Spleen (tissue), 11 donors: Measurements from ENCODE around the gene SHISAL2A. TPM values are rescaled to one million over a fixed set of nuclear protein-coding genes. Genes with fewer than 3 reads are reported as not detected.
A peak's percentile ranks its signal among the peaks of the same experiment; 100 is the strongest.

Experiments used
- DNase-seq: peaks from one replicate; pipeline ENCODE4 v3.0.0-alpha.2; 2020
- H3K27ac ChIP-seq, 8 donors: fragments of 200-600 bp; sonication (generic) in 7 of 8; 1 replicate in 4 of 8; 2 replicates in 4 of 8; pipeline versions ENCODE4 v1.5.0 to v1.8.0; 2016 to 2021; ENCODE audit warnings: inconsistent platforms in 4 of 8, mild to moderate bottlenecking in 4 of 8, moderate library complexity in 1 of 8
- H3K27me3 ChIP-seq, 7 donors: fragments of 200-600 bp; sonication (generic) in 6 of 7; replicated peaks in 1 of 7; 1 replicate in 4 of 7; 2 replicates in 3 of 7; pipeline versions ENCODE4 v1.5.0 to v1.8.0; 2016 to 2021; ENCODE audit warnings: inconsistent platforms in 3 of 7, mild to moderate bottlenecking in 1 of 7
- H3K36me3 ChIP-seq, 6 donors: fragments of 200-600 bp; sonication (generic) in 5 of 6; 1 replicate in 4 of 6; 2 replicates in 2 of 6; pipeline versions ENCODE4 v1.5.0 to v1.8.0; 2016 to 2021; ENCODE audit warnings: inconsistent platforms in 2 of 6
- H3K4me1 ChIP-seq, 6 donors: fragments of 200-600 bp; sonication (generic) in 5 of 6; 1 replicate in 3 of 6; 2 replicates in 3 of 6; pipeline versions ENCODE4 v1.5.0 to v1.8.0; 2016 to 2021; ENCODE audit warnings: inconsistent platforms in 3 of 6
- H3K4me3 ChIP-seq, 8 donors: fragments of 200-600 bp; sonication (generic) in 7 of 8; 1 replicate in 4 of 8; 2 replicates in 4 of 8; pipeline versions ENCODE4 v1.5.0 to v1.8.0; 2016 to 2021; ENCODE audit warnings: inconsistent platforms in 4 of 8, mild to moderate bottlenecking in 4 of 8, moderate library complexity in 2 of 8
- H3K9me3 ChIP-seq, 8 donors: fragments of 200-600 bp; sonication (generic) in 7 of 8; 1 replicate in 4 of 8; 2 replicates in 4 of 8; pipeline versions ENCODE4 v1.5.0 to v1.8.0; 2016 to 2021; ENCODE audit warnings: inconsistent platforms in 4 of 8
- CTCF ChIP-seq, 11 experiments: fragments of 200-600 bp in 7 of 11; fragments of 450-650 bp in 4 of 11; sonication (generic) in 4 of 11; IDR thresholded peaks in 8 of 11; conservative IDR thresholded peaks in 3 of 11; 1 replicate in 7 of 11; 2 replicates in 4 of 11; pipeline versions ENCODE4 v1.4.0 to v1.8.0; 2016 to 2021; ENCODE audit warnings: antibody characterized with exemption in 11 of 11, inconsistent platforms in 4 of 11, mild to moderate bottlenecking in 1 of 11
- POLR2A ChIP-seq, 3 donors: fragments of 450-650 bp; IDR thresholded peaks; one replicate each; pipeline ENCODE4 v1.5.1; 2017; ENCODE audit warnings: antibody characterized with exemption in 3 of 3, mild to moderate bottlenecking in 1 of 3
- POLR2AphosphoS5 ChIP-seq, 3 donors: sonication (generic); formaldehyde crosslinking; IDR thresholded peaks; one replicate each; pipeline ENCODE4 v1.5.1; 2017; ENCODE audit warnings: antibody characterized with exemption in 3 of 3
- WGBS, 5 donors: extraction: QIAGEN DNeasy Blood & Tissue Kit in 3 of 5; methylation state at CpG; one replicate each; pipeline versions ENCODE4 v1.1.5 to v1.1.7; 2013 to 2018; 5-methylcytosine and 5-hydroxymethylcytosine counted together
- intact Hi-C: fragments of 100-400 bp; cut with DNase I; formaldehyde crosslinking; loops from one replicate; pipeline ENCODE4 v1.15.0; 2023; ENCODE audit warnings: low total_unique reads
- polyA plus RNA-seq, 3 donors: library from polyadenylated mRNA; stranded (reverse); fragments of 200-250 nt; gene quantifications; one replicate each; pipeline ENCODE4 v1.2.1, GENCODE V29; 2013
- total RNA-seq, 7 donors: library from RNA; depleted of rRNA in 3 of 7; stranded (reverse); fragments of >200 nt in 3 of 7; fragmentation: NEBNext Ultra II Directional in 4 of 7; extraction: Animal tissue kit (Norgen Biotek cat#: 25700) in 4 of 7; gene quantifications; one replicate each; pipeline versions ENCODE4 v1.1.0 to v1.2.1, GENCODE V29; 2016 to 2021
- donor health status: healthy with polysubstance abuse.
- donor health status: DM: no; HTN: no; CAD: no; lungs with moderate emphysema.
- donor health status: DM: no; HTN: no; CAD: no.
- donor health status: Bipolar disorder and iron deficiency.
- donor health status: healthy.
- donor health status: DM: no; HTN: no; CAD: no.
- donor health status: DM: yes; HTN: yes; CAD: no.

The SHISAL2A gene
- total and polyA plus RNA-seq, 10 donors: 9.2 to 23.6 (median 16.1) TPM

GRCh38 chr1:52601519-52601918 lies 31.4 kb upstream of the SHISAL2A start:
- WGBS, 5 donors: 78 to 93% (median 86%) methylated on average over 3 of the region's 3 CpGs
- DNase-seq: no peak
- H3K4me3 ChIP-seq: peak overlapping the region in 6 of 8 donors; percentile 41 to 78 (median 51)

DNA sequence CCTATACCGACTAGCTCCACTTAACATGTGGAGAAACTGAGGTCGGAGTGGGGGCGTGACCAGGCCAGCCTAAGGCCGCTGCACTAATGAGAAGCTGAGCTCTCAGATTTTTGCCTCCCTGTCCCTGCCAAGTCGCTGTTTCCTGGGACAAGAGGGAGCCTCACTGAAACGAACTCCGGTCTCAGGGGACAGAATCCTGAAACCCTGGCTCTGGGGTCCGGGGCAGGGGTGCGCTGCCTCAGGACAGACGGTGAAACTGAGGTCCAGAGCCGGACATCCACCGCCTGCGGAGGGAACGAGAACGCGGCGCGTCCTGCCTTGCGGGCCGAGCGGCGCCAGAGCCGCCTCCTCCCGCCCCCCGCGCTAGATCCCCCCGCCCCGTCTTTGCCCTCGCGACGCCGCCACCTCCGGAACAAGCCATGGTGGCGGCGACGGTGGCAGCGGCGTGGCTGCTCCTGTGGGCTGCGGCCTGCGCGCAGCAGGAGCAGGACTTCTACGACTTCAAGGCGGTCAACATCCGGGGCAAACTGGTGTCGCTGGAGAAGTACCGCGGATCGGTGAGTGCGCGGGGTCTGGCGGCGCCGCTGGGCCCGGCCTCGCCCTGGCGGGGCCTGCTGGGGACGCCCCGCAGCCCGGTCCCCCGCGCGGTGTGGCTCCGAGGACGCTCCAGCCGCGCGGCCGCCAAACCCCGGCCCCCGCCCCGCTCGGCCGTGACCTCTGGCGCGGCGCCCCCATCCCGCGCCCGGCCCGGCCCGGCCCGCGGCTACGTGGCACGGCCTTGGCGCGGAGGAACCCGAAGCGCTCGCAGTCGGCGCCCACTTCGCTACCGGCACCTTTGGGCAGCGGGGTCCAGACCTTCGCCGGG lies 30.7 kb upstream of the SHISAL2A start, which contains the start of gene GPX7:
Gene GPX7, plus strand, starts transcription at position 381 of the 865 bp plus-strand sequence. Its CDS starts 39 bp downstream, at position 420.
- DNase-seq: peak; percentile 91

More at GRCh38 chr1:52601519-52601918, 31.4 kb upstream of the SHISAL2A start:
- Histone ChIP-seq H3K36me3 (peaks cover 0 to 6% (median 0%) of the 10 kb centered on the region in 6 donors), H3K4me1 (peaks cover 4 to 52% (median 29%) of the 10 kb centered on the region in 6 donors), H3K27ac (peak overlapping the region in 5 of 8 donors; percentile 73 to 86 (median 79)), H3K9me3 (no peaks in the 10 kb centered on the region), H3K27me3 (peaks cover 0 to 25% (median 0%) of the 10 kb centered on the region in 7 donors)
- no peak for TF ChIP-seq POLR2AphosphoS5 (IDR thresholded peaks at IDR 0.05)
- intact Hi-C loops: no loop called here

DNA sequence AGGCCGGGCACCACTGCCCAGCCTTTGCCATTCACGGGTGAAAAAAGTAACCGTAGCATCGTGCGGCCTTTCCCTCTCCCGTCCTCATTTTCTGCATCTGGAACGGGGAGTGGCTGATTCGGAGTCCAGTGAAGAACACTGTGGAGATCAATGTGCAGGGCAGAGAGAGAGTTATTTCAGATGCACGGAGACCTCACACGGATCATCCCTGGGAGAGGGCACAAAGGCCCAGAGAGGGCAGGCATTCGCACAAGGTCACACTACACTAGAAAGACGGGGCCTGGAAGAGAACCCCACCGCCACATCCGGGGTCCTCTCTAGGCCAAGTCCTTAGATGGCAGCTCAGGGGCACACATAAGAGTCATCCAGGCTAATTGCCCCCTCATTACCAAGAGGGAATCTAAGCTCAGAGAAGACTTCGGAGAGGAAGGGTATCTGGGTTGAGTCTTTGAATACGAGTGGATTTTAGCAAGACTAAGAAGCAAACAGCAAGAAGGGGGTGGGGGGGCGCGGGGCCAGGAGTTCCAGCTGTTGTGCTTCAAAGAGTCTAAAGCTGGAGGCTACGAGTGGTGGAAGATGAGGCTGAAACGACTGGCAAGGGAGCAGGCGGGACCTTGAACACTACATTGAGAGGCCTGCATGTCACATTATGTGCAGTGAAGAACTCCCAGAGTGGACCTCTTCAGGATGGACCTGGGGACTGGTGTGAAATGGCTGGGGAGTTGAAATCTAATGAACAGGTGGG lies 29.9 kb upstream of the SHISAL2A start:
- peak overlapping the region; percentile 39 to 78 (median 50) for H3K4me3 ChIP-seq
- no peaks in the 10 kb centered on the region for H3K9me3 ChIP-seq
- TF ChIP-seq POLR2AphosphoS5 (IDR thresholded peaks at IDR 0.05) (no peak), CTCF (IDR thresholded peaks at IDR 0.05 in 8 of 11, conservative IDR thresholded peaks at IDR 0.05 in 3 of 11) (no peak), POLR2A (IDR thresholded peaks at IDR 0.05) (no peak)
- peak; percentile 74 for DNase-seq
- intact Hi-C loops: no loop called here
- H3K27me3 ChIP-seq: peaks cover 0 to 36% (median 0%) of the 10 kb centered on the region in 7 donors
- WGBS, 5 donors: 38 to 77% (median 43%) methylated on average over 13 to 21 of the region's 21 CpGs
- peak overlapping the region; percentile 63 to 86 (median 78) for H3K27ac ChIP-seq
- peaks cover 4 to 52% (median 29%) of the 10 kb centered on the region in 6 donors for H3K4me1 ChIP-seq
- peaks cover 0 to 21% (median 10%) of the 10 kb centered on the region in 6 donors for H3K36me3 ChIP-seq

More for the DNA sequence above, 30.7 kb upstream of the SHISAL2A start, which contains the start of gene GPX7:
- Histone ChIP-seq H3K27ac (peak within 1 kb of the TSS; percentile 63 to 86 (median 78)), H3K4me3 (peak within 1 kb of the TSS; percentile 41 to 78 (median 50)), H3K9me3 (no peaks in the 10 kb centered on the region), H3K27me3 (peaks cover 0 to 32% (median 0%) of the 10 kb centered on the region in 7 donors), H3K4me1 (peaks cover 4 to 52% (median 29%) of the 10 kb centered on the region in 6 donors), H3K36me3 (peaks cover 0 to 13% (median 3%) of the 10 kb centered on the region in 6 donors)
- intact Hi-C loops: no loop called here
- 2 to 6% (median 2%) methylated on average over 30 to 97 of the region's 97 CpGs for WGBS, 5 donors
- TF ChIP-seq POLR2AphosphoS5 (IDR thresholded peaks at IDR 0.05) (peak; percentile 59 to 84 (median 79)), CTCF (IDR thresholded peaks at IDR 0.05 in 8 of 11, conservative IDR thresholded peaks at IDR 0.05 in 3 of 11) (no peak), POLR2A (IDR thresholded peaks at IDR 0.05) (no peak)

DNA sequence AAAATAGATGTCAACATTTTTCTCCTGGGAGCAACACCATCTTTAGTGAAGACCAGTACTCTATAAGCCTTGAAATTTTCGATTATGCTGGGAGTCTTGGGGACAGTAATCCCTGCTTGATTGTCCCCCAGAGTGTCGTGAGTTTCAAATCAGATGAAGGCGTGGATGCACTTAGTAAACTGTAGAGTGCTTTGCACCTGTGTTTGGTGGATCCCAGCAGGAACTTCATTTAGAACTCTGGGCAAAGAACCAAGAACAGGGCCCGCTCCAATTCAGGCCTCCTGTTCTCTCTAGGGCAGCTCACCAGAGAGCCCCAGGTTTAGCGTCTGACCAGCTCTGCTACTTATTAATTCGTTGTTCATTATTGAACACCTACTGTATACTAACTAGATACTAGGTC lies 29.3 kb upstream of the SHISAL2A start:
- DNase-seq: no peak
- no peak for TF ChIP-seq CTCF (IDR thresholded peaks at IDR 0.05 in 8 of 11, conservative IDR thresholded peaks at IDR 0.05 in 3 of 11)
- no peak for TF ChIP-seq POLR2AphosphoS5 (IDR thresholded peaks at IDR 0.05)
- TF ChIP-seq POLR2A (IDR thresholded peaks at IDR 0.05): no peak
- H3K9me3 ChIP-seq: no peaks in the 10 kb centered on the region
- H3K4me1 ChIP-seq: peaks cover 4 to 52% (median 29%) of the 10 kb centered on the region in 6 donors
- peaks cover 0 to 27% (median 16%) of the 10 kb centered on the region in 6 donors for H3K36me3 ChIP-seq
- H3K4me3 ChIP-seq: peak overlapping the region in 3 of 8 donors; percentile 47 to 78 (median 49)
- peaks cover 0 to 42% (median 0%) of the 10 kb centered on the region in 7 donors for H3K27me3 ChIP-seq
- peak overlapping the region in 6 of 8 donors; percentile 9 to 86 (median 78) for H3K27ac ChIP-seq
- intact Hi-C loops: no loop called here
- WGBS, 5 donors: 82 to 96% (median 88%) methylated on average over 6 of the region's 6 CpGs
